ENCODE data around the gene KCTD3.

Gene KCTD3

DNA sequence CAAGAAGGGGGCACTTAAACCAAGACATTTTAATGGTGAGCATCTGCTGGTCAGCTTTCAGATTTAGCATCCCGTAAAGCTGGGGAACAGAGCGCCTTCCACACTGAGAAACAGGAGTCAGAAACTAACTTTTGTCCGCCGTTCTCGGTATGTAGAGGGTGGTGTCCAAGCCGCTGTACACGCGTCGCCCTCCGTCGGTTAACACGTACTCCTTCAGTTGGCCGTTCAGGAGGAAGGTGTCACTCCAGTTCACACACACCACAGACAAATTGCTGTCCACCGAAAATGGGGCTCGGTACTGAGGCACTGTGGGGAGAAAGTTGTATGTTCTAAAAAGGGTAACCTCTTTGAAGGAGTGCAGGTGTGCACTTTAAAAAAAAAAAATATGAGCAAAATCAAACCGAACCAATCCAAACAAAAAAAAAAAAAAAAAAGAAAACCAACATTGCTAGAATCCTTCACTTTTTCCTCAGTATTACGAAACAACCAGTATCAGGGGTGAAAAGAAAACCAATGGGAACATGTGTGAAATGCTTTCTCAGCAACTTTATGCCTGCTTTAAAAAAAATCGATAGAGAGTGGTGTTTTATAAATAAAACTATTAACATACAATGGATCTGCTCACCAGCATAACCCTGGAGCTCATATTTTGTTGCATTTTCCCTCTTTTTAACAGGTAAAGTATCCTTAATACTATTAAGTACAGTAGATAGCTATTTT lies 73.5 kb downstream of the KCTD3 start:
- no peak for DNase-seq (ENCODE audit: extremely low spot score)
- ChIA-PET POLR2A (no interaction called here), CTCF (no interaction called here)
- TF ChIP-seq TARDBP (IDR thresholded peaks at IDR 0.05) (no peak), CTBP1 (IDR thresholded peaks at IDR 0.05; ENCODE audit: borderline replicate concordance) (no peak), ZNF384 (IDR thresholded peaks at IDR 0.05) (no peak), SUZ12 (IDR thresholded peaks at IDR 0.05) (no peak), LEF1 (IDR thresholded peaks at IDR 0.05; ENCODE audit: borderline replicate concordance) (no peak), ARNT (IDR thresholded peaks at IDR 0.05) (no peak), ELF4 (IDR thresholded peaks at IDR 0.05) (no peak), FOXK2 (IDR thresholded peaks at IDR 0.05) (no peak), NFRKB (IDR thresholded peaks at IDR 0.05) (no peak), FOXA1 (IDR thresholded peaks at IDR 0.05) (no peak), SP1 (IDR thresholded peaks at IDR 0.05) (no peak), FOXM1 (IDR thresholded peaks at IDR 0.05; ENCODE audit: borderline replicate concordance) (no peak), L3MBTL2 (conservative IDR thresholded peaks at IDR 0.05) (no peak), HDGF (IDR thresholded peaks at IDR 0.05; ENCODE audit: borderline replicate concordance) (no peak), BHLHE40 (IDR thresholded peaks at IDR 0.05; ENCODE audit: borderline replicate concordance) (no peak)
- TF ChIP-seq, protein P1, sequence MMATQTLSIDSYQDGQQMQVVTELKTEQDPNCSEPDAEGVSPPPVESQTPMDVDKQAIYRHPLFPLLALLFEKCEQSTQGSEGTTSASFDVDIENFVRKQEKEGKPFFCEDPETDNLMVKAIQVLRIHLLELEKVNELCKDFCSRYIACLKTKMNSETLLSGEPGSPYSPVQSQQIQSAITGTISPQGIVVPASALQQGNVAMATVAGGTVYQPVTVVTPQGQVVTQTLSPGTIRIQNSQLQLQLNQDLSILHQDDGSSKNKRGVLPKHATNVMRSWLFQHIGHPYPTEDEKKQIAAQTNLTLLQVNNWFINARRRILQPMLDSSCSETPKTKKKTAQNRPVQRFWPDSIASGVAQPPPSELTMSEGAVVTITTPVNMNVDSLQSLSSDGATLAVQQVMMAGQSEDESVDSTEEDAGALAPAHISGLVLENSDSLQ (IDR thresholded peaks at IDR 0.05), result no peak

DNA sequence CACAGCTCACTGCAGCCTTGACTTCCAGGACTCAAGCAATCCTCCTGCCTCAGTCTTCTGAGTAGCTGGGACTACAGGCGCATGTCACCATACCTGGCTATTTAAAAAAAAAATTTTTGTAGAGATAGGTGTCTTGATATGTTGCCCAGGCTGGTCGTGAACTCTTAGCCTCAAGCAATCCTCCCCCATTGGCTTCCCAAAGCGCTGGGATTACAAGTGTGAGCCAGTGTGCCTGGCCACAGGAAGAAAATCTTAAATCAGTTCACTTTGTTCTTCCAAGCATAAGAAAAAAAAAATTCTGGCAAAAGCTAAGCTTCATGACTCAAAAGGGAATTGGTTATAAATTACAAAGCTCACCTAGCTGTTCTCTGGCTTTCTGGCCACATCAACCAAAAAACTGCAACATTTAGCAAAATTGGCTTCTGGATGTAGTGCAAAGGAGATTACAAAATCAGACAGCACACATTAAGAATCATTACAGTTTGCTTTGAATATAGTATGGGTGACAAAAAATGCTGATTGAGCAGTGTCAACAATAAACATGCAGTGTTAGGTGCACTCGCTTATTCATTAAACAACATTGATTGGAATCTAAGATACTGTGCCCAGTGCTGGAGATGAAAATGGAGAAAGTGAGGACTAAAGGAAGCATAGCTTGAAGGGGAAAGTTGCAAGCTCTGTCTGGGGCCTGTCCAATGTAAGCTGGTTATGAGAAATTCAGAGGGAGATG lies 76.7 kb downstream of the KCTD3 start:
- ChIA-PET CTCF (no interaction called here), POLR2A (no interaction called here)
- DNase-seq (ENCODE audit: extremely low spot score), result no peak
- TF ChIP-seq L3MBTL2 (conservative IDR thresholded peaks at IDR 0.05), result no peak
- TF ChIP-seq FOXA1 (IDR thresholded peaks at IDR 0.05), result no peak
- no peak for TF ChIP-seq FOXM1 (IDR thresholded peaks at IDR 0.05; ENCODE audit: borderline replicate concordance)
- no peak for TF ChIP-seq SP1 (IDR thresholded peaks at IDR 0.05)
- no peak for TF ChIP-seq NFRKB (IDR thresholded peaks at IDR 0.05)
- TF ChIP-seq ARNT (IDR thresholded peaks at IDR 0.05), result no peak
- TF ChIP-seq ELF4 (IDR thresholded peaks at IDR 0.05), result no peak
- TF ChIP-seq FOXK2 (IDR thresholded peaks at IDR 0.05), result no peak
- no peak for TF ChIP-seq CTBP1 (IDR thresholded peaks at IDR 0.05; ENCODE audit: borderline replicate concordance)
- TF ChIP-seq BHLHE40 (IDR thresholded peaks at IDR 0.05; ENCODE audit: borderline replicate concordance), result no peak
- TF ChIP-seq LEF1 (IDR thresholded peaks at IDR 0.05; ENCODE audit: borderline replicate concordance), result no peak
- no peak for TF ChIP-seq HDGF (IDR thresholded peaks at IDR 0.05; ENCODE audit: borderline replicate concordance)
- TF ChIP-seq, protein P1 (IDR thresholded peaks at IDR 0.05), result no peak
- no peak for TF ChIP-seq SUZ12 (IDR thresholded peaks at IDR 0.05)
- TF ChIP-seq TARDBP (IDR thresholded peaks at IDR 0.05), result no peak
- no peak for TF ChIP-seq ZNF384 (IDR thresholded peaks at IDR 0.05)

DNA sequence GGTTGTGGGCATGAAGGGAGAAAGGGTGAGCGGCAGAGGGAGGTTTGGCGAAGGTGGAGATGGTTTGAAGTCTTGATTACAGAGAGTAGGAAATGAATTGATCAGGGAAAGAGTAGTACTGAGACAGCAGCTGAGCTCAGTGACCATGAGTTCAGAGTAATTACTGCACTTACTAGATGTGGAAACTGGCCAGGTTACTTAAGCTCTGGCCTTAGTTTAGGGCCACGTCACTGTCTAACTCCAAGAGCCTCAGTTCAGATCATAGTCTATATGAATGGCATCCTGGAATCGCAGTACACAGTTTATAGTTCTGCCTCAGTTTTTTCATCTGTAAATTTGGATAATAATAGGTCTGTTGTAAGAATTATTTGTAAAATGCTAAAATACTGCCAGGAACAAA lies 78.1 kb downstream of the KCTD3 start:
- CTCF ChIA-PET, result no interaction called here
- POLR2A ChIA-PET, result no interaction called here
- no peak for DNase-seq (ENCODE audit: extremely low spot score)
- TF ChIP-seq HDGF (IDR thresholded peaks at IDR 0.05; ENCODE audit: borderline replicate concordance) (no peak), TARDBP (IDR thresholded peaks at IDR 0.05) (no peak), FOXA1 (IDR thresholded peaks at IDR 0.05) (no peak), ZNF384 (IDR thresholded peaks at IDR 0.05) (no peak), SUZ12 (IDR thresholded peaks at IDR 0.05) (no peak), ELF4 (IDR thresholded peaks at IDR 0.05) (no peak), NFRKB (IDR thresholded peaks at IDR 0.05) (no peak), SP1 (IDR thresholded peaks at IDR 0.05) (no peak), CTBP1 (IDR thresholded peaks at IDR 0.05; ENCODE audit: borderline replicate concordance) (no peak), L3MBTL2 (conservative IDR thresholded peaks at IDR 0.05) (no peak), ARNT (IDR thresholded peaks at IDR 0.05) (no peak), BHLHE40 (IDR thresholded peaks at IDR 0.05; ENCODE audit: borderline replicate concordance) (no peak), FOXK2 (IDR thresholded peaks at IDR 0.05) (no peak), FOXM1 (IDR thresholded peaks at IDR 0.05; ENCODE audit: borderline replicate concordance) (no peak), LEF1 (IDR thresholded peaks at IDR 0.05; ENCODE audit: borderline replicate concordance) (no peak)
- TF ChIP-seq, protein P1 (IDR thresholded peaks at IDR 0.05), result no peak

DNA sequence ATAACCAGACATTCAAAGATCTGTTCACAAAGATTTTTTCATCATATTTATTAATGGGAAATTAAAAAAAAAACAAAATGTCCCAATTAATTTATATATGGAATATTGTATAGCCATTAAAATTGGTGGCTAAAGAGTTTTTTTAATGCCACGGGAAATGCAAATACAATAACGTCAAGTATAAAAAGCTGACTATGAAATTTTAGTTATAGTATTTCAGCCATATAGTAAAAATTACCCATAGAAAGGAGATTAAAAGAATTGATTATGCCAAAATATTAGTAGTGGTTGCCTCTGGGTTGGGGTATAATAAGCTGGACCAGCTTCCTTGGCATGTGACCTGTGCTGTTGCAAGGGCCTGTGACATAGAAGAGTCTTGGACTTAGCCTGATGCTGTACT lies 78.8 kb downstream of the KCTD3 start:
- ChIA-PET CTCF (no interaction called here), POLR2A (no interaction called here)
- DNase-seq (ENCODE audit: extremely low spot score), result no peak
- no peak for TF ChIP-seq FOXA1 (IDR thresholded peaks at IDR 0.05)
- TF ChIP-seq CTBP1 (IDR thresholded peaks at IDR 0.05; ENCODE audit: borderline replicate concordance), result no peak
- no peak for TF ChIP-seq NFRKB (IDR thresholded peaks at IDR 0.05)
- TF ChIP-seq, protein P1 (IDR thresholded peaks at IDR 0.05), result no peak
- TF ChIP-seq L3MBTL2 (conservative IDR thresholded peaks at IDR 0.05), result no peak
- no peak for TF ChIP-seq LEF1 (IDR thresholded peaks at IDR 0.05; ENCODE audit: borderline replicate concordance)
- TF ChIP-seq TARDBP (IDR thresholded peaks at IDR 0.05), result no peak
- no peak for TF ChIP-seq ZNF384 (IDR thresholded peaks at IDR 0.05)
- no peak for TF ChIP-seq ELF4 (IDR thresholded peaks at IDR 0.05)
- no peak for TF ChIP-seq SUZ12 (IDR thresholded peaks at IDR 0.05)
- TF ChIP-seq FOXK2 (IDR thresholded peaks at IDR 0.05), result no peak
- no peak for TF ChIP-seq BHLHE40 (IDR thresholded peaks at IDR 0.05; ENCODE audit: borderline replicate concordance)
- no peak for TF ChIP-seq ARNT (IDR thresholded peaks at IDR 0.05)
- TF ChIP-seq FOXM1 (IDR thresholded peaks at IDR 0.05; ENCODE audit: borderline replicate concordance), result no peak
